Heart right ventricle (tissue), 16 donors: Measurements from ENCODE around the gene PRR19. TPM values are rescaled to one million over a fixed set of nuclear protein-coding genes. Genes with fewer than 3 reads are reported as not detected.
"Not testable (repeated sequence)": the region's sequence is repeated elsewhere in the genome, so short reads cannot be mapped to it uniquely, and the experiment has no call there.

ENCODE experiments used
- ATAC-seq, 8 donors: fragments of 200-7000 bp; cut with Tn5 transposase; one replicate each; pipeline ENCODE4 v1.9.1; 2020; ENCODE audit warnings: mild to moderate bottlenecking in 8 of 8, moderate library complexity in 8 of 8, moderate number of reproducible peaks in 1 of 8
- DNase-seq, 2 donors: peaks; one replicate each; pipeline ENCODE4 v3.0.0-alpha.2; 2020
- H3K27ac ChIP-seq, 10 donors: fragments of 200-600 bp; sonication (generic) in 2 of 10; one replicate each; pipeline versions ENCODE4 v1.5.0 to v1.8.0; 2020 to 2022; ENCODE audit warnings: mild to moderate bottlenecking in 3 of 10
- H3K27me3 ChIP-seq, 7 donors: fragments of 200-600 bp; one replicate each; pipeline ENCODE4 v1.8.0; 2021 to 2022; ENCODE audit warnings: mild to moderate bottlenecking in 2 of 7
- H3K36me3 ChIP-seq, 9 donors: fragments of 200-600 bp; sonication (generic) in 1 of 9; one replicate each; pipeline versions ENCODE4 v1.5.0 to v1.8.0; 2020 to 2022; ENCODE audit warnings: mild to moderate bottlenecking in 2 of 9
- H3K4me1 ChIP-seq, 9 donors: fragments of 200-600 bp; sonication (generic) in 1 of 9; one replicate each; pipeline versions ENCODE4 v1.5.0 to v1.8.0; 2020 to 2022; ENCODE audit warnings: mild to moderate bottlenecking in 4 of 9
- H3K4me3 ChIP-seq, 10 donors: fragments of 200-600 bp; sonication (generic) in 2 of 10; one replicate each; pipeline versions ENCODE4 v1.5.0 to v1.8.0; 2020 to 2022; ENCODE audit warnings: mild to moderate bottlenecking in 7 of 10, moderate library complexity in 2 of 10
- H3K9me3 ChIP-seq, 11 donors: fragments of 200-600 bp in 10 of 11; sonication (generic) in 2 of 11; one replicate each; pipeline versions ENCODE4 v1.5.0 to v1.8.0; 2013 to 2022; ENCODE audit warnings: mild to moderate bottlenecking in 2 of 11, control low read depth in 1 of 11, moderate library complexity in 1 of 11
- CTCF ChIP-seq, 9 donors: fragments of 200-600 bp; sonication (generic) in 2 of 9; IDR thresholded peaks; one replicate each; pipeline versions ENCODE4 v1.5.0 to v1.8.0; 2021 to 2022; ENCODE audit warnings: antibody characterized with exemption in 9 of 9, mild to moderate bottlenecking in 5 of 9, moderate library complexity in 1 of 9
- WGBS, 2 donors: extraction: QIAGEN DNeasy Blood & Tissue Kit; methylation state at CpG; one replicate each; pipeline ENCODE4 v1.1.7; 2013; ENCODE audit warnings: inconsistent platforms in 1 of 2; 5-methylcytosine and 5-hydroxymethylcytosine counted together
- intact Hi-C, 10 donors: fragments of 100-400 bp; cut with DNase I; formaldehyde crosslinking; loops; one replicate each; pipeline versions ENCODE4 v1.11.1 to v1.14.2; 2022
- polyA plus RNA-seq, 2 donors: library from polyadenylated mRNA; stranded (reverse); fragments of 200-250 nt; gene quantifications; one replicate each; pipeline ENCODE4 v1.2.3, GENCODE V29; 2013
- total RNA-seq, 10 donors: library from RNA; stranded (reverse); fragmentation: NEBNext Ultra II Directional in 3 of 10; extraction: Animal tissue kit (Norgen Biotek cat#: 25700) in 3 of 10; gene quantifications; one replicate each; pipeline versions ENCODE4 v1.2.1 to v1.2.4, GENCODE V29; 2021 to 2023
- donor health status: Arrhythmogenic right ventricular cardiomyopathy.
- donor health status: ischemic (EF 13 %, LVEDD 7.1; RV severe dilation, severe dysfunction).
- donor health status: healthy with polysubstance abuse.
- donor health status: DM: no; HTN: yes; CAD: no.
- donor health status: DM: no; HTN: no; CAD: no.
- donor health status: ischemic (EF 25% LVEDD 6.9; RV normal size, moderate dysfunction).
- donor health status: ischemic (EF 25% LVEDD 5.7; RV mildly dilated, moderate dysfunction).
- donor health status: healthy.
- donor health status: DM: yes; HTN: yes; CAD: no.
- donor health status: Ischemic cardiomyopathy.
- donor health status: ischemic (EF 35%, LVEDD 5.7; RV mildly dilated, moderate dysfunction).
- donor health status: nonischemic (EF 11% LVEDD 7.7; RV severe dilation, severe dysfunction).
- donor health status: DM: yes; HTN: yes; CAD: no.
- donor health status: PGD.
- donor health status: ischemic (EF 29% LVEDD 5.4; RV normal size, mild dysfunction).
- donor health status: nonischemic (EF 23%, LVEDD 6.1; RV moderate dilation, normal function).

Gene PRR19
- total and polyA plus RNA-seq, 12 donors, result 0.16 to 0.21 (median 0.18) TPM; not detected in 7

- H3K4me1 ChIP-seq, result peaks cover 28 to 60% (median 51%) of the 10 kb centered on the region in 9 donors
- ATAC-seq (peak; percentile 12 to 38 (median 18)), DNase-seq (peak; percentile 72 to 83)
- H3K27ac ChIP-seq, result peak overlapping the region; percentile 96 to 100 (median 98)
- peak overlapping the region; percentile 73 to 100 (median 98) for H3K4me3 ChIP-seq
- intact Hi-C loops, result loop anchor here in 4 of 10 donors (1.0 to 2.0 kb wide), 2 partner anchors 15 kb away; partner anchors contain the start of gene CIC (in 4 of the 4)
- 1% methylated on average over 54 to 70 of the region's 70 CpGs for WGBS, 2 donors
- H3K9me3 ChIP-seq, result no peaks in the 10 kb centered on the region
- peaks cover 0 to 12% (median 4%) of the 10 kb centered on the region in 9 donors for H3K36me3 ChIP-seq
- no peaks in the 10 kb centered on the region for H3K27me3 ChIP-seq
- peak in 4 of 9 donors; percentile 3 to 36 (median 31) for TF ChIP-seq CTCF (IDR thresholded peaks at IDR 0.05)
These were observed 47.7 kb upstream of the PRR19 start for GRCh38 chr19:42254089-42254849.

- WGBS, 2 donors, result 1 to 2% methylated on average over 43 to 75 of the region's 75 CpGs
- Histone ChIP-seq H3K4me3 (peak within 1 kb of the TSS; percentile 73 to 100 (median 98)), H3K27ac (peak within 1 kb of the TSS; percentile 96 to 100 (median 98)), H3K9me3 (no peaks in the 10 kb centered on the region), H3K36me3 (peaks cover 0 to 4% (median 0%) of the 10 kb centered on the region in 9 donors), H3K27me3 (no peaks in the 10 kb centered on the region), H3K4me1 (peaks cover 23 to 51% (median 42%) of the 10 kb centered on the region in 9 donors)
- DNase-seq (peak; percentile 94 to 96), ATAC-seq (peak; percentile 79 to 88 (median 82))
- intact Hi-C loops, result loop anchor here in 5 of 10 donors (1.0 to 2.0 kb wide), 3 partner anchors 13 to 14 kb away; partner anchors contain the start of gene CIC (in 4 of the 5)
- no peak for TF ChIP-seq CTCF (IDR thresholded peaks at IDR 0.05)
These were observed 46.8 kb upstream of the PRR19 start, which contains the start of gene ERF for GRCh38 chr19:42254850-42255765. Gene ERF (minus strand): TSS chr19:42255128. CDS start chr19:42254999, 129 bp downstream.

- peaks cover 13 to 42% (median 33%) of the 10 kb centered on the region in 9 donors for H3K4me1 ChIP-seq
- no peaks in the 10 kb centered on the region for H3K27me3 ChIP-seq
- no peaks in the 10 kb centered on the region for H3K9me3 ChIP-seq
- intact Hi-C loops, result loop anchor here in 4 of 10 donors (1.0 to 2.0 kb wide), 2 partner anchors 12 to 13 kb away; partner anchors contain the start of gene CIC (in 3 of the 4)
- WGBS, 2 donors, result 3 to 4% methylated on average over 38 of the region's 38 CpGs
- no peaks in the 10 kb centered on the region for H3K36me3 ChIP-seq
- peak; percentile 1 to 48 (median 28) for ATAC-seq
- H3K27ac ChIP-seq, result peak overlapping the region; percentile 96 to 100 (median 98)
- TF ChIP-seq CTCF (IDR thresholded peaks at IDR 0.05), result no peak
- DNase-seq, result peak; percentile 65 to 83
- peak overlapping the region; percentile 73 to 100 (median 98) for H3K4me3 ChIP-seq
These were observed 45.9 kb upstream of the PRR19 start for GRCh38 chr19:42255766-42256745.

DNA sequence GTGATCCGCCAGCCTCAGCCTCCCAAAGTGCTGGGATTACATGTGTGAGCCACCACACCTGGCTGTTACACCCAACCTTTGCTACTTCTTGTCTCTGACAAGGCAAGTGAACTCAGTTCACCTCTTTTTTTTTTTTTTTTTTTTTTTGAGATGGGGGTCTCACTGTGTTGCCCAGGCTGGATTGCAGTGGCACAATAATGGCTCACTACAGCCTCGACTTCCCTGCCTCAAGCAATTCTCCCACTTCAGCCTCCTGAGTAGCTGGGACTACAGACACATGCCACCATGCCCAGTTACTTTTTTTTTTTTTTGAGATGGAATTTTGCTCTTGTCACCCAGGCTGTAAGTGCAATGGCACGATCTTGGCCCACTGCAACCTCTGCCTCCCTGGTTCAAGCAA, 44.1 kb upstream of the PRR19 start:
- DNase-seq, H3K4me3 ChIP-seq, H3K27ac ChIP-seq, H3K36me3 ChIP-seq, H3K27me3 ChIP-seq, H3K9me3 ChIP-seq, ATAC-seq, intact Hi-C loops: not testable (repeated sequence)
- 84 to 94% methylated on average over 3 of the region's 3 CpGs for WGBS, 2 donors
- H3K4me1 ChIP-seq, result peaks cover 0 to 24% (median 15%) of the 10 kb centered on the region in 9 donors
